Loucy (cell line): ENCODE results near the gene CYGB.
A peak's percentile ranks its signal among the peaks of the same experiment; 100 is the strongest.

ENCODE experiments used
- CTCF ChIP-seq: fragments of 200-600 bp; sonication (generic); conservative IDR thresholded peaks from 2 replicates; pipeline ENCODE4 v1.5.1; 2014; ENCODE audit warnings: mild to moderate bottlenecking, antibody characterized with exemption, low read length
- EZH2phosphoT487 ChIP-seq: fragments of 200-600 bp; IDR thresholded peaks from 2 replicates; pipeline ENCODE4 v1.6.1; 2018; ENCODE audit warnings: antibody characterized with exemption, mild to moderate bottlenecking, moderate library complexity, borderline replicate concordance

GRCh38 chr17:76557368-76558197, 20.1 kb upstream of the CYGB start:
- TF ChIP-seq CTCF, result peak; percentile 64
- TF ChIP-seq EZH2phosphoT487, result no peak
